ENCODE results near the gene EAF1.

Gene EAF1

GRCh38 chr3:15399970-15400369 is 27.4 kb upstream of the EAF1 start:
- DNase-seq (ENCODE audit: low read depth) = no peak
- H3K4me3 ChIP-seq (ENCODE audit: low read length) = no peak overlapping the region
- TF ChIP-seq CTCF (IDR thresholded peaks at IDR 0.05; ENCODE audit: insufficient read depth, low read depth, low read length, missing control alignments) = no peak

GRCh38 chr3:15401936-15402335 is 25.5 kb upstream of the EAF1 start:
- H3K4me3 ChIP-seq (ENCODE audit: low read length) = no peak overlapping the region
- no peak for DNase-seq (ENCODE audit: low read depth)
- no peak for TF ChIP-seq CTCF (IDR thresholded peaks at IDR 0.05; ENCODE audit: insufficient read depth, low read depth, low read length, missing control alignments)

GRCh38 chr3:15403495-15403894 is 23.9 kb upstream of the EAF1 start:
- no peak for DNase-seq (ENCODE audit: low read depth)
- TF ChIP-seq CTCF (IDR thresholded peaks at IDR 0.05; ENCODE audit: insufficient read depth, low read depth, low read length, missing control alignments) = no peak
- H3K4me3 ChIP-seq (ENCODE audit: low read length) = no peak overlapping the region

GRCh38 chr3:15403965-15404364 is 23.4 kb upstream of the EAF1 start:
- no peak overlapping the region for H3K4me3 ChIP-seq (ENCODE audit: low read length)
- no peak for TF ChIP-seq CTCF (IDR thresholded peaks at IDR 0.05; ENCODE audit: insufficient read depth, low read depth, low read length, missing control alignments)
- DNase-seq (ENCODE audit: low read depth) = peak; percentile 33

GRCh38 chr3:15404767-15405166 is 22.6 kb upstream of the EAF1 start:
- H3K4me3 ChIP-seq (ENCODE audit: low read length) = no peak overlapping the region
- no peak for TF ChIP-seq CTCF (IDR thresholded peaks at IDR 0.05; ENCODE audit: insufficient read depth, low read depth, low read length, missing control alignments)
- DNase-seq (ENCODE audit: low read depth) = no peak

- TF ChIP-seq CTCF (IDR thresholded peaks at IDR 0.05; ENCODE audit: insufficient read depth, low read depth, low read length, missing control alignments) = peak; percentile 59
- no peak overlapping the region for H3K4me3 ChIP-seq (ENCODE audit: low read length)
- DNase-seq (ENCODE audit: low read depth) = peak; percentile 67
Observed at GRCh38 chr3:15405448-15406050, 21.8 kb upstream of the EAF1 start.

GRCh38 chr3:15409239-15409638 is 18.2 kb upstream of the EAF1 start:
- H3K4me3 ChIP-seq (ENCODE audit: low read length) = no peak overlapping the region
- TF ChIP-seq CTCF (IDR thresholded peaks at IDR 0.05; ENCODE audit: insufficient read depth, low read depth, low read length, missing control alignments) = no peak
- peak; percentile 12 for DNase-seq (ENCODE audit: low read depth)
